LNCaP clone FGC (cell line): Measurements from ENCODE around the gene FGR.
"Not testable (repeated sequence)": the region's sequence is repeated elsewhere in the genome, so short reads cannot be mapped to it uniquely, and the experiment has no call there.

Experiments
- DNase-seq: peaks from one replicate; pipeline ENCODE4 v3.0.0-alpha.2; 2011; ENCODE audit warnings: low read depth
- H3K4me3 ChIP-seq: 2 replicates; pipeline ENCODE4 v1.5.1; 2011; ENCODE audit warnings: mild to moderate bottlenecking, low read depth, low read length, control low read depth
- CTCF ChIP-seq: IDR thresholded peaks from 2 replicates; pipeline ENCODE4 v1.5.1; 2012; ENCODE audit warnings: mild to moderate bottlenecking; ENCODE audit not compliant: control insufficient read depth, insufficient read depth; ENCODE audit errors: extremely low read depth

The FGR gene

DNA sequence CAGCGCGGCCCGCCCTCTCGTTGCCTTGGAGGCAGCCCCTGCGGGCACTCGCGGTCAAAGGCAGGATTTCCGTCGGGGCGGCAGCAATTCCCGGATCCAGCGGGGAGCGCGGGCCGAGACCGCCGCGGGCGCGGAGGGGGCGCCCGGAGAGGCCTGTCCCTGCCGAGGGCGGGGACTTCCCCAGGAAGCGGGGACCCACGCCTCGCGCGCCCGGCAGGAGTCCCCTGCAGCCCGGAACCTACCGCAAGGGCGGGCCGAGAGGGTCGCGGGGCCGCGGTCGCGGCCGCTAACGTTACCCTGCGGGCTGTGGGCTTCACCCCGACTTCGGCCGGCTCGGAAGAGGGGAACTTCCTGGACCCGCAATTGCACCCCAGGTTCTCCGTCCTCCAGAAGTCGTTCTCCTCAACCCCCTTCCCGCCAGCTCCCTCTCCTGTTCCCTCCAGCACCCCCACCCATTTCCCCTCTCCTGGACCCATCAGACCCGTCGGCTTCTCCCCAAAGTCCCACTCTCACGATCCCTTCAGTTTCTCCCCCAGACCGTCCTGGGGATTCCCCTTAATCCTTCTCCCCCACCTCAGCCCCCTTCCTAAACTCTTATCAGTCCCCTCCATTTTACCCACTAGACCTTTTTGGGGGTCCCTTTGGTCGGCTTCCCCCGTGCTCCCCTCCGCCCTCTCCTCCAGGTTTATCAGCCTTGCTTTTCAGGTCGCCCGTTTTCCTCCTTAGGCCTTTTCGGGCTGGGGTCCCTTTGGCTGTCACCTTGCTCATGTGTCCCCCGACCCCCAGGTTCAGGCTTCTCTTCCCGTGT lies 604 bp downstream of the FGR start:
- H3K4me3 ChIP-seq, result no peak overlapping the region
- TF ChIP-seq CTCF, result no peak

GRCh38 chr1:27633640-27634176 lies 1.3 kb downstream of the FGR start:
- DNase-seq, result no peak
- H3K4me3 ChIP-seq, result no peak overlapping the region

More for the DNA sequence above, 604 bp downstream of the FGR start:
- no peak for DNase-seq

GRCh38 chr1:27633298-27633610 lies 1.7 kb downstream of the FGR start:
- no peak for DNase-seq
- TF ChIP-seq CTCF, result no peak
- no peak overlapping the region for H3K4me3 ChIP-seq

More at GRCh38 chr1:27633640-27634176, 1.3 kb downstream of the FGR start:
- TF ChIP-seq CTCF, result no peak

DNA sequence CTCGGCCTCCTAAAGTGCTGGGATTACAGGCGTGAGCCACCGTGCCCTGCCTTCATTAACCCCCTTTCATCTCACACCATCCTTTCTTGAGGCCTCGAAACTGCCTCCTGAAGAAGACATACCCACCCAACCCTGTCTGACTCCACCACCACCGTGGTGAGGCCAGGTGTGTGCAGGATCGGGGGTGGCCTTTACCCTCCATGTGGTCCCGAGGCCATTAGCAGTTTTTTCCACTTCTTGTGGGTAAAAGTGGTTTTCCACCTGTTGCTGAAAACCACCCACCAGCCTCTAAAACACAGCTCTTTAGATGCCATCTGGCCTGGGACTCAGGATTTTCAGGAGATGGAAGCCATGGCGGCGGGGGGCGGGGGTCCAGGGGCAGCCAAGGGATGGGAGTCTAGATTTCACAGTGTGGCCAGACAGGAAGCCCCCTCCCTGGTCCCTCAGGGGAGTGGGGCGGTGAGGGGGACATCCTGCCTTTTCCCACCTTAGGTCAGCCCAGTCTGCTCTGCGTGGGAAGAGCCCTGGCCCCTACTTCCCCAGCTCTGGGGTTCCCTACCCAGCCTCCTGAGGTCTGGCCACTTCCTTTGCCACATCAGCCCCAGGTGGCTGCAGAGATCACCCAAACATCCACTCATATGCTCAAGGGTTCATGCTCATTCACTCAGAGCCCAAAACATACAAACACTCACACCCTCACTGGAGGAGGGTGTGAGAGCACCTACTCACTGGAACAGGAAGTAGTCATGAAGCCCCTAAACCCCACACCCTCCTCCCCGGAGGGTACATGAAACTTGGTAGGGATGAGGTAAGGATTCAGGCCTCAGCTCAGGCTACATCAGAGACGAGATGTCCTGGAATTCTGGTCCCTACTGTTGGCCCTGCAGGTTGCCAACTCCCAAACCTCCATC lies 2.3 kb downstream of the FGR start:
- no peak overlapping the region for H3K4me3 ChIP-seq
- no peak for TF ChIP-seq CTCF
- DNase-seq, result no peak

- TF ChIP-seq CTCF, result no peak
- no peak overlapping the region for H3K4me3 ChIP-seq
- DNase-seq, result no peak
These were observed 4.0 kb downstream of the FGR start for GRCh38 chr1:27630859-27631491.

- no peak overlapping the region for H3K4me3 ChIP-seq
- no peak for DNase-seq
- TF ChIP-seq CTCF, result no peak
These were observed 6.3 kb downstream of the FGR start for GRCh38 chr1:27628712-27629111.

DNA sequence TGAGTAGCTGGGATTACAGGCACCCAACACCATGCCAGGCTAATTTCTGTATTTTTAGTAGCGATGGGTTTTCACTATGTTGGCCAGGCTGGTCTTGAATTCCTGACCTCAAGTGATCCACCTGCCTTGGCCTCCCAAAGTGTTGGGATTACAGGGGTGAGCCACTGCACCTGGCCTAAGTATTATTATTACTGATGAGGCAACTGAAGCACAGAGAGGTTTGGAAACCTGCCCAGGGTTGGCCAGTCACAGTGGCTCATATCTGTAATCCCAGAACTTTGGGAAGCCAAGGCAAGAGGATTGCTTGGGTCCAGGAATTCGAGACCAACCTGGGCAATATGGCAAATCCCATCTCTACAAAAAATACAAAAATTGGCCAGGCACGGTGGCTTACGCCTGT lies 7.3 kb downstream of the FGR start:
- not testable (repeated sequence) for DNase-seq

More for the DNA sequence above, 7.3 kb downstream of the FGR start:
- not testable (repeated sequence) for H3K4me3 ChIP-seq
